HEK293 (cell line): ENCODE results near the gene HOXD10.
A peak's percentile ranks its signal among the peaks of the same experiment; 100 is the strongest.

Experiments used
- CTCF ChIA-PET: fragments of 350-600 bp; formaldehyde crosslinking; extraction: SDS; loops from one replicate; lab custom pipeline; 2021; ENCODE audit warnings: antibody characterized with exemption; lab: Yijun Ruan, JAX
- POLR2A ChIA-PET: fragments of 300-600 bp; formaldehyde crosslinking; extraction: SDS; loops from one replicate; lab custom pipeline; 2020; ENCODE audit warnings: antibody characterized with exemption, inconsistent platforms; lab: Yijun Ruan, JAX
- H3K27ac ChIP-seq: fragments of 200-500 bp; sonication (Bioruptor generic); 2 replicates; pipeline ENCODE4 v1.5.1; 2014; ENCODE audit warnings: low read depth, low read length, control low read depth, inconsistent platforms; ENCODE audit errors: extremely low read depth
- H3K36me3 ChIP-seq, 2 experiments: fragments of 200-500 bp in 1 of 2; sonication (Bioruptor generic) in 1 of 2; 1 replicate in 1 of 2; 2 replicates in 1 of 2; pipeline ENCODE4 v1.5.1; 2014 to 2017; ENCODE audit warnings: inconsistent platforms in 2 of 2, low read length in 2 of 2; ENCODE audit not compliant: control insufficient read depth in 2 of 2, insufficient read depth in 1 of 2
- H3K4me1 ChIP-seq: fragments of 200-500 bp; sonication (Bioruptor generic); 2 replicates; pipeline ENCODE4 v1.5.1; 2014; ENCODE audit warnings: mild to moderate bottlenecking, low read length, inconsistent platforms; ENCODE audit not compliant: control insufficient read depth, insufficient read depth
- H3K4me3 ChIP-seq: 2 replicates; pipeline ENCODE4 v1.5.1; 2011; ENCODE audit warnings: low read depth, mild to moderate bottlenecking, control low read depth, low read length, moderate library complexity
- H3K9me3 ChIP-seq: fragments of 200-500 bp; sonication (Bioruptor generic); 2 replicates; pipeline ENCODE4 v1.5.1; 2014; ENCODE audit warnings: low read depth, low read length, inconsistent platforms; ENCODE audit not compliant: control insufficient read depth, insufficient read depth
- BCL6B ChIP-seq: fragments of 450-650 bp; formaldehyde crosslinking; IDR thresholded peaks from 2 replicates; pipeline ENCODE4 v1.5.1; 2017; ENCODE audit warnings: missing biosample characterization, missing genetic modification characterization
- ELK4 ChIP-seq: IDR thresholded peaks from 2 replicates; pipeline ENCODE4 v1.6.1; 2011; ENCODE audit warnings: mild to moderate bottlenecking, low read depth, low read length, borderline replicate concordance
- GLI2 ChIP-seq: fragments of 450-650 bp; formaldehyde crosslinking; IDR thresholded peaks from 2 replicates; pipeline ENCODE4; 2017; ENCODE audit warnings: missing biosample characterization, missing genetic modification characterization, low read depth, borderline replicate concordance
- KLF16 ChIP-seq: fragments of 450-650 bp; formaldehyde crosslinking; IDR thresholded peaks from 2 replicates; pipeline ENCODE4 v1.5.1; 2017; ENCODE audit warnings: missing biosample characterization, missing genetic modification characterization
- PATZ1 ChIP-seq: fragments of 450-650 bp; formaldehyde crosslinking; IDR thresholded peaks from 2 replicates; pipeline ENCODE4 v1.5.1; 2016; ENCODE audit warnings: missing biosample characterization, missing genetic modification characterization
- PRDM4 ChIP-seq: fragments of 450-650 bp; formaldehyde crosslinking; IDR thresholded peaks from 2 replicates; pipeline ENCODE4 v1.5.1; 2017; ENCODE audit warnings: missing biosample characterization, missing genetic modification characterization
- SCRT1 ChIP-seq: fragments of 450-650 bp; formaldehyde crosslinking; IDR thresholded peaks from 2 replicates; pipeline ENCODE4 v1.5.1; 2016; ENCODE audit warnings: missing biosample characterization, missing genetic modification characterization, borderline replicate concordance
- WT1 ChIP-seq: fragments of 450-650 bp; formaldehyde crosslinking; IDR thresholded peaks from 2 replicates; pipeline ENCODE4 v1.5.1; 2016; ENCODE audit warnings: missing biosample characterization, missing genetic modification characterization
- ZBTB21 ChIP-seq: fragments of 450-650 bp; formaldehyde crosslinking; IDR thresholded peaks from 2 replicates; pipeline ENCODE4 v1.5.1; 2017; ENCODE audit warnings: missing biosample characterization, missing genetic modification characterization
- ZNF133 ChIP-seq: fragments of 450-650 bp; formaldehyde crosslinking; IDR thresholded peaks from 2 replicates; pipeline ENCODE4 v1.5.1; 2016; ENCODE audit warnings: missing biosample characterization, missing genetic modification characterization
- ZNF174 ChIP-seq: fragments of 450-650 bp; formaldehyde crosslinking; IDR thresholded peaks from 2 replicates; pipeline ENCODE4 v1.5.0; 2017; ENCODE audit warnings: missing biosample characterization, mild to moderate bottlenecking, missing genetic modification characterization
- ZNF211 ChIP-seq: fragments of 450-650 bp; formaldehyde crosslinking; IDR thresholded peaks from 2 replicates; pipeline ENCODE4 v1.5.1; 2016; ENCODE audit warnings: low read depth, missing biosample characterization, missing genetic modification characterization
- ZNF221 ChIP-seq: fragments of 450-650 bp; formaldehyde crosslinking; IDR thresholded peaks from 2 replicates; pipeline ENCODE4 v1.5.1; 2017; ENCODE audit warnings: missing biosample characterization, missing genetic modification characterization, borderline replicate concordance
- ZNF24 ChIP-seq: fragments of 450-650 bp; formaldehyde crosslinking; IDR thresholded peaks from 2 replicates; pipeline ENCODE4 v1.5.1; 2016; ENCODE audit warnings: missing biosample characterization, missing genetic modification characterization
- ZNF645 ChIP-seq: fragments of 450-650 bp; formaldehyde crosslinking; IDR thresholded peaks from 2 replicates; pipeline ENCODE4; 2016; ENCODE audit warnings: missing biosample characterization, missing genetic modification characterization
- ZNF692 ChIP-seq: fragments of 450-650 bp; formaldehyde crosslinking; IDR thresholded peaks from 2 replicates; pipeline ENCODE4 v1.5.1; 2016; ENCODE audit warnings: missing biosample characterization, missing genetic modification characterization
- ZNF707 ChIP-seq: fragments of 450-650 bp; formaldehyde crosslinking; IDR thresholded peaks from 2 replicates; pipeline ENCODE4 v1.5.1; 2016; ENCODE audit warnings: missing biosample characterization, missing genetic modification characterization
- ZNF837 ChIP-seq: fragments of 450-650 bp; formaldehyde crosslinking; IDR thresholded peaks from 2 replicates; pipeline ENCODE4 v1.5.1; 2016; ENCODE audit warnings: missing biosample characterization, missing genetic modification characterization
- ZSCAN5A ChIP-seq: fragments of 450-650 bp; formaldehyde crosslinking; IDR thresholded peaks from 2 replicates; pipeline ENCODE4 v1.5.1; 2016; ENCODE audit warnings: missing biosample characterization, missing genetic modification characterization

The HOXD10 gene

GRCh38 chr2:176088048-176088936 is 28.3 kb upstream of the HOXD10 start (continued):
- peak; percentile 56; the same call in 1 of the 2 replicates for TF ChIP-seq PATZ1
- no peak for TF ChIP-seq GLI2 (tag by site-specific recombination)
- TF ChIP-seq WT1 (tag by site-specific recombination) = no peak
- TF ChIP-seq ZBTB21 (tag by site-specific recombination) = no peak
- no peak for TF ChIP-seq ZNF24
- TF ChIP-seq ZSCAN5A (tag by site-specific recombination) = no peak
- no peak for TF ChIP-seq ZNF221 (tag by site-specific recombination)
- TF ChIP-seq ZNF692 (tag by site-specific recombination) = no peak
- TF ChIP-seq KLF16 (tag by site-specific recombination) = no peak
- TF ChIP-seq ZNF174 (tag by site-specific recombination) = no peak

- Histone ChIP-seq H3K4me3 (no peak overlapping the region), H3K27ac (no peak overlapping the region), H3K4me1 (no peaks in the 10 kb centered on the region), H3K36me3 (peaks cover 0 to under 1% of the 10 kb centered on the region in 2 experiments; a peak in 1 of 3 replicates), H3K9me3 (no peaks in the 10 kb centered on the region)
- CTCF ChIA-PET = interaction anchor here (0.6 to 5.6 kb wide), 13 partner anchors 8 to 1058 kb away, joined by 3 to 33 read pairs (median 3); no protein-coding TSS in a partner anchor
- TF ChIP-seq ZNF211 (tag by site-specific recombination) = no peak
- no peak for TF ChIP-seq ZNF707 (tag by site-specific recombination)
- no peak for TF ChIP-seq PRDM4
- TF ChIP-seq ZNF837 (tag by site-specific recombination) = no peak
- TF ChIP-seq SCRT1 (tag by site-specific recombination) = no peak
- TF ChIP-seq ELK4 = no peak
- TF ChIP-seq ZNF133 (tag by site-specific recombination) = no peak
- no peak for TF ChIP-seq BCL6B (tag by site-specific recombination)
- no peak for TF ChIP-seq ZNF645 (tag by site-specific recombination)
- no peak for TF ChIP-seq ZNF174 (tag by site-specific recombination)
- POLR2A ChIA-PET = interaction anchor here (1.4 to 1.7 kb wide), 2 partner anchors 9 to 15 kb away, joined by 3 to 5 read pairs; no protein-coding TSS in a partner anchor
Observed at GRCh38 chr2:176088937-176089842, 27.4 kb upstream of the HOXD10 start.
